Measurements from ENCODE around the gene RAD9B. TPM values are rescaled to one million over a fixed set of nuclear protein-coding genes. Genes with fewer than 3 reads are reported as not detected.

Gene RAD9B
- total and polyA plus RNA-seq, 2 of the 13 experiments (the other 11 are each of a cell fraction or from before 2014, with no cell fraction given): 0.05 to 0.38 TPM

DNA sequence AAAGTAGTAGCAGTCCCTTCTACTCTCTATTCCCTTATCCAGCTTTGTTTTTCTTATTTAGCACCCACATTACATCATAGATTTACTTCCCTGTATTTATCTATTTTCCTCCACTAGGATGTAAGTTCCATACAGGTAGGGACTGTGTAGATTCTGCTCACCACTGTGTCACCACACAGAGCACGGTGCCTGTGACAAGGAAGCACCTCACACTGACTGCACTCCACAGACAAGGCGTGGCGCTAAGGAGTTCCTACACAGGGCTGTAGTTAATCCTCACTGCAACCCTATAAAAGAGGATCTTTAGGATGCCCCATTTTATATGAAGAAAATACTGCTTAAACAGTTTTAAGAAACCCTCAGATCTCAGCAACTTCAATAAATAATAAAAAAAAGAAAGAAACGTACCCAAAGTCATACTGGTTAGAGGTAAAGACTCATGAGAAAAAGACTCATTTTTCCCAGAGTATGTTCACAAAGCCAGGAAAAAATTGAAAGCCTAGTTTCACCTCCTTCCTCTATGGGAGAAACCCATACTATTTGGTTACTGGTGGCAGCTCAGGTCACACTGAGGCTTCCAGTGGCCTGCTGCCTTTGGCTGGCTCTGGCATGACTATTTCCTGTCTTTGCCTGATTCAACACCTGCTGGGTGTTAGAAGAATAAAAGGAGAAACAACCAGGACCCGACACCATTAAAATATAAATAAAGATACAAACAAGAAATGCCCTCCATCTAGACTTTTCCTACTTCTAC, 36.9 kb downstream of the RAD9B start:
- 99% methylated on average over 5 of the region's 5 CpGs for WGBS (ENCODE audit: low lambda C conversion rate)
- FAIRE-seq: no peak
- Histone ChIP-seq H4K20me1 (ENCODE audit: insufficient read depth, low read length) (no peaks in the 10 kb centered on the region), H3K36me3 (replicated peaks in 1 of 2; ENCODE audit: control insufficient read depth in 1 of 2, insufficient read depth in 2 of 2, low read length in 2 of 2) (peaks cover 15 to 63% of the 10 kb centered on the region in 2 experiments), H3K9me3 (ENCODE audit: low read length) (no peaks in the 10 kb centered on the region), H3K9ac (ENCODE audit: insufficient read depth, low read depth, low read length) (no peak overlapping the region), H3K79me2 (ENCODE audit: insufficient read depth, low read length) (no peaks in the 10 kb centered on the region), H3K27me3 (ENCODE audit: control insufficient read depth in 1 of 2, insufficient read depth in 2 of 2, low read length in 2 of 2) (no peaks in the 10 kb centered on the region), H3K4me2 (ENCODE audit: low read depth, low read length) (no peak overlapping the region), H3K4me1 (ENCODE audit: insufficient read depth, low read length) (peaks cover 4% of the 10 kb centered on the region), H3K4me3 (replicated peaks in 1 of 3; ENCODE audit: insufficient read depth in 1 of 3, low read depth in 2 of 3, low read length in 3 of 3) (no peak overlapping the region), H3K27ac (ENCODE audit: extremely low read length, insufficient read depth, low read length) (no peak overlapping the region), H2AFZ (ENCODE audit: low read length) (no peak overlapping the region)
- CTCF ChIA-PET (ENCODE audit: low intra/inter-chr PET ratio, low total read pairs): no interaction called here
- no peak for ATAC-seq
- intact Hi-C loops (cut with micrococcal nuclease; ENCODE audit: unreplicated experiment) (no loop called here), in situ Hi-C loops (cut with HindIII; ENCODE audit: extremely low pct_ligation_motif_present, low pct_unique_long_range_greater_than_20kb) (no loop called here)
- no peak for DNase-seq (ENCODE audit: low spot score)
- TF ChIP-seq, protein P1, sequence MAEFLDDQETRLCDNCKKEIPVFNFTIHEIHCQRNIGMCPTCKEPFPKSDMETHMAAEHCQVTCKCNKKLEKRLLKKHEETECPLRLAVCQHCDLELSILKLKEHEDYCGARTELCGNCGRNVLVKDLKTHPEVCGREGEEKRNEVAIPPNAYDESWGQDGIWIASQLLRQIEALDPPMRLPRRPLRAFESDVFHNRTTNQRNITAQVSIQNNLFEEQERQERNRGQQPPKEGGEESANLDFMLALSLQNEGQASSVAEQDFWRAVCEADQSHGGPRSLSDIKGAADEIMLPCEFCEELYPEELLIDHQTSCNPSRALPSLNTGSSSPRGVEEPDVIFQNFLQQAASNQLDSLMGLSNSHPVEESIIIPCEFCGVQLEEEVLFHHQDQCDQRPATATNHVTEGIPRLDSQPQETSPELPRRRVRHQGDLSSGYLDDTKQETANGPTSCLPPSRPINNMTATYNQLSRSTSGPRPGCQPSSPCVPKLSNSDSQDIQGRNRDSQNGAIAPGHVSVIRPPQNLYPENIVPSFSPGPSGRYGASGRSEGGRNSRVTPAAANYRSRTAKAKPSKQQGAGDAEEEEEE (CRISPR knock-in tag; IDR thresholded peaks at IDR 0.05; ENCODE audit: borderline replicate concordance): no peak
- TF ChIP-seq RAD21 (CRISPR knock-in tag; IDR thresholded peaks at IDR 0.05) (no peak), MBNL3 (CRISPR knock-in tag; conservative IDR thresholded peaks at IDR 0.05) (no peak), NFKBIZ (CRISPR knock-in tag; IDR thresholded peaks at IDR 0.05) (no peak), PPARG (CRISPR knock-in tag; conservative IDR thresholded peaks at IDR 0.05) (no peak), NCOA2 (CRISPR knock-in tag; IDR thresholded peaks at IDR 0.05) (no peak), HNF1A (IDR thresholded peaks at IDR 0.05; ENCODE audit: low read depth) (no peak), HNF1A (CRISPR knock-in tag; IDR thresholded peaks at IDR 0.05; ENCODE audit: borderline replicate concordance) (no peak), ZFAT (CRISPR knock-in tag; conservative IDR thresholded peaks at IDR 0.05) (no peak), ZNF512 (CRISPR knock-in tag; IDR thresholded peaks at IDR 0.05) (no peak), E2F2 (CRISPR knock-in tag; IDR thresholded peaks at IDR 0.05; ENCODE audit: borderline replicate concordance) (no peak)
- TF ChIP-seq, protein P2, sequence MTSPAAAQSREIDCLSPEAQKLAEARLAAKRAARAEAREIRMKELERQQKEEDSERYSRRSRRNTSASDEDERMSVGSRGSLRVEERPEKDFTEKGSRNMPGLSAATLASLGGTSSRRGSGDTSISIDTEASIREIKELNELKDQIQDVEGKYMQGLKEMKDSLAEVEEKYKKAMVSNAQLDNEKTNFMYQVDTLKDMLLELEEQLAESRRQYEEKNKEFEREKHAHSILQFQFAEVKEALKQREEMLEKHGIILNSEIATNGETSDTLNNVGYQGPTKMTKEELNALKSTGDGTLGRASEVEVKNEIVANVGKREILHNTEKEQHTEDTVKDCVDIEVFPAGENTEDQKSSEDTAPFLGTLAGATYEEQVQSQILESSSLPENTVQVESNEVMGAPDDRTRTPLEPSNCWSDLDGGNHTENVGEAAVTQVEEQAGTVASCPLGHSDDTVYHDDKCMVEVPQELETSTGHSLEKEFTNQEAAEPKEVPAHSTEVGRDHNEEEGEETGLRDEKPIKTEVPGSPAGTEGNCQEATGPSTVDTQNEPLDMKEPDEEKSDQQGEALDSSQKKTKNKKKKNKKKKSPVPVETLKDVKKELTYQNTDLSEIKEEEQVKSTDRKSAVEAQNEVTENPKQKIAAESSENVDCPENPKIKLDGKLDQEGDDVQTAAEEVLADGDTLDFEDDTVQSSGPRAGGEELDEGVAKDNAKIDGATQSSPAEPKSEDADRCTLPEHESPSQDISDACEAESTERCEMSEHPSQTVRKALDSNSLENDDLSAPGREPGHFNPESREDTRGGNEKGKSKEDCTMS (CRISPR knock-in tag; conservative IDR thresholded peaks at IDR 0.05): no peak
- no TSS peak for BruUV-seq (replicated peaks)
- POLR2A ChIA-PET: no interaction called here

All from HepG2 (cell line).